Measurements from ENCODE around the gene SRP19. TPM values are rescaled to one million over a fixed set of nuclear protein-coding genes. Genes with fewer than 3 reads are reported as not detected.
A peak's percentile ranks its signal among the peaks of the same experiment; 100 is the strongest.

SRP19 gene
- total and polyA plus RNA-seq, 2 of the 8 experiments (the other 6 are each of a cell fraction or from before 2014, with no cell fraction given): 27.5 to 79.9 TPM

DNA sequence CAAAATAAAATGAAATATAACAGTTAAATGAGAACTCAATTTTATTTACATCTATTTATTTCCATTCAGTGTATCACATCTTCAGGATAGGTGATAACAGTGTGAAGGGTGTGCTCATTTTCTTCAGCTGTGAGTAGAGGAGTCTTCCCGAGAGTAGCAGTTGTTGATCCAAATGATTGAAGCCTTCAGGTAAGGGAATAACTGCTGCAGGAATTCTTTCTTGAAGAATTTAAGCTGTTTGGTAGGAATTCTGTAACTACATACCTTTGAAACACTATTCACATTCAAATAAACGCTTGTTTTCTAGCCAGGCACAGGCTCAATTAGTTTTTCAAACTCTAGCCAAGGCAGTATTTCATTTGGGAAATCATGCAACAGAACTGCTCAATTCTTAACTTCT, 15.3 kb downstream of the SRP19 start:
- Histone ChIP-seq H3K27ac (ENCODE audit: low read depth, low read length) (no peak overlapping the region), H3K23ac (ENCODE audit: insufficient read length) (no peak overlapping the region), H3K9ac (replicated peaks in 1 of 4; ENCODE audit: extremely low read depth in 1 of 4, low read depth in 3 of 4, low read length in 3 of 4) (peak overlapping the region in 1 of 4 experiments; percentile 34; a peak in 1 of 7 replicates), H3K79me1 (ENCODE audit: low read depth, low read length) (no peaks in the 10 kb centered on the region), H4K5ac (ENCODE audit: insufficient read length, low read depth, low read length) (peak overlapping the region; percentile 44), H2BK15ac (ENCODE audit: low read length) (no peak overlapping the region), H3K4ac (replicated peaks; ENCODE audit: insufficient read length, low read depth, low read length) (no peak overlapping the region), H3K14ac (ENCODE audit: insufficient read length) (no peak overlapping the region), H2BK12ac (ENCODE audit: low read depth, low read length) (no peak overlapping the region), H2BK20ac (ENCODE audit: low read length) (no peak overlapping the region), H3K23me2 (ENCODE audit: low read depth, low read length) (no peaks in the 10 kb centered on the region), H2AFZ (ENCODE audit: low read length) (no peak overlapping the region), H3K27me3 (replicated peaks in 1 of 4; ENCODE audit: control insufficient read depth in 3 of 4, extremely low read depth in 1 of 4, insufficient read depth in 3 of 4, low read length in 3 of 4) (peaks cover 0 to 1% (median 0%) of the 10 kb centered on the region in 4 experiments; a peak in 1 of 7 replicates), H3K4me3 (ENCODE audit: extremely low read depth in 1 of 4, insufficient read depth in 2 of 4, low read depth in 3 of 4, low read length in 4 of 4) (peak overlapping the region in 1 of 4 experiments; percentile 5; a peak in 2 of 8 replicates), H3K79me2 (ENCODE audit: control insufficient read depth in 1 of 2, insufficient read depth in 2 of 2, low read length in 2 of 2) (no peaks in the 10 kb centered on the region), H3K4me1 (replicated peaks in 1 of 4; ENCODE audit: control insufficient read depth in 3 of 4, insufficient read depth in 4 of 4, low read length in 3 of 4) (peaks cover 0 to 4% (median 0%) of the 10 kb centered on the region in 4 experiments; a peak in 1 of 7 replicates), H2BK5ac (ENCODE audit: low read depth, low read length) (no peak overlapping the region), H4K8ac (ENCODE audit: extremely low read depth, insufficient read depth, low read length) (no peak overlapping the region), H2AK5ac (ENCODE audit: low read depth, low read length) (no peak overlapping the region), H4K20me1 (replicated peaks in 1 of 2; ENCODE audit: control insufficient read depth in 1 of 2, insufficient read depth in 2 of 2, low read length in 2 of 2) (peaks cover 0 to 3% of the 10 kb centered on the region in 2 experiments), H3K4me2 (ENCODE audit: insufficient read depth in 1 of 2, low read depth in 2 of 2, low read length in 2 of 2) (peak overlapping the region in 1 of 2 experiments; percentile 15; a peak in 1 of 4 replicates), H3K18ac (ENCODE audit: extremely low read depth, low read length) (no peak overlapping the region), H4K91ac (replicated peaks; ENCODE audit: insufficient read length, low read length) (no peak overlapping the region), H3K9me3 (ENCODE audit: insufficient read depth in 2 of 2, low read depth in 1 of 2, low read length in 1 of 2) (no peaks in the 10 kb centered on the region), H3K36me3 (ENCODE audit: control insufficient read depth in 2 of 4, insufficient read depth in 4 of 4, low read length in 3 of 4) (peaks cover 0 to 22% (median 4%) of the 10 kb centered on the region in 4 experiments; a peak in 6 of 8 replicates), H3K56ac (replicated peaks; ENCODE audit: insufficient read length, low read depth, low read length) (no peak overlapping the region), H2BK120ac (replicated peaks; ENCODE audit: low read depth, low read length) (no peak overlapping the region)
- FAIRE-seq (peak; percentile 28), DNase-seq (ENCODE audit: low read depth in 1 of 2, low spot score in 2 of 2) (no peak)
- POLR2A ChIA-PET (ENCODE audit: partially characterized antibody): interaction anchor here (0.5 to 2.3 kb wide), 6 partner anchors 8 to 711 kb away, joined by 3 to 12 read pairs (median 4); partner anchors contain the start of gene SRP19
- 41% methylated on average over 2 of the region's 2 CpGs; no CpG with 5 or more reads in 1 of the 2 experiments for WGBS, 2 experiments (ENCODE audit: extremely low coverage in 1 of 2, insufficient coverage in 1 of 2, insufficient read length in 1 of 2, insufficient replicate concordance in 2 of 2, low coverage in 1 of 2, low lambda C conversion rate in 2 of 2, missing lambda C conversion rate in 1 of 2)
- TF ChIP-seq SP1 (IDR thresholded peaks at IDR 0.05; ENCODE audit: low read depth, low read length) (0 out of 2 replicates have a peak, but pooled peaks have one; percentile 37), KDM5A (IDR thresholded peaks at IDR 0.05; ENCODE audit: low read length) (no peak)
- CTCF ChIA-PET (ENCODE audit: partially characterized antibody): interaction anchor here (1.2 kb wide), 1 partner anchor 15 kb away, joined by 3 read pairs; the partner anchor contains the start of gene SRP19
